ENCODE measurements around the gene TECTA. TPM values are rescaled to one million over a fixed set of nuclear protein-coding genes. Genes with fewer than 3 reads are reported as not detected.

TECTA gene
- total and polyA plus RNA-seq, 2 of the 8 experiments (the other 6 are each of a cell fraction or from before 2014, with no cell fraction given), result 0.59 to 1.0 TPM

DNA sequence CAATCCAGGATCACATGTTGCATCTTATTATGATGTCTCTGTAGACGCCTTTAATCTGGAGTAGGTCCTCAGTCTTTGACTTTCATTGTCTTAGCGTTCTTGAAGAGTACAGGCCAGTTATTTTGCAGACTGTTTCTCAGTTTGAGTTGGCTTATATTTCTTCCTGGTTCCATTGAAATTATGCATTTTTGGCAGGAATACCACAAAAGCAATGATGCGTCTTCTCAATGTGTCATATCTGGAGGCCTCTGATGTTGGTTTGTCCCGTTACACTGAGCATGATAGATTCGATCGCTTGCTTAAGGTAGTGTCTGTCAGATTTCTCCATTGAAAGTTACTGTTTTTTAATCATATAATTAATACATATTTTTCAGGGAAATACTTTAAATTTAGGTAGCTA is 30.6 kb downstream of the TECTA start:
- no peaks in the 10 kb centered on the region for H4K20me1 ChIP-seq (replicated peaks in 1 of 2; ENCODE audit: control insufficient read depth in 1 of 2, insufficient read depth in 2 of 2, low read length in 2 of 2)
- H4K8ac ChIP-seq (ENCODE audit: extremely low read depth, insufficient read depth, low read length), result no peak overlapping the region
- no peaks in the 10 kb centered on the region for H3K27me3 ChIP-seq (replicated peaks in 1 of 4; ENCODE audit: control insufficient read depth in 3 of 4, extremely low read depth in 1 of 4, insufficient read depth in 3 of 4, low read length in 3 of 4)
- no peak overlapping the region for H3K4me2 ChIP-seq (ENCODE audit: insufficient read depth in 1 of 2, low read depth in 2 of 2, low read length in 2 of 2)
- H2BK20ac ChIP-seq (ENCODE audit: low read length), result no peak overlapping the region
- no peak overlapping the region for H2BK120ac ChIP-seq (replicated peaks; ENCODE audit: low read depth, low read length)
- H3K18ac ChIP-seq (ENCODE audit: extremely low read depth, low read length), result no peak overlapping the region
- FAIRE-seq, result no peak
- H2BK12ac ChIP-seq (ENCODE audit: low read depth, low read length), result no peak overlapping the region
- no peak for DNase-seq (ENCODE audit: low read depth in 1 of 2, low spot score in 2 of 2)
- no peaks in the 10 kb centered on the region for H3K4me1 ChIP-seq (replicated peaks in 1 of 4; ENCODE audit: control insufficient read depth in 3 of 4, insufficient read depth in 4 of 4, low read length in 3 of 4)
- no peak overlapping the region for H2AK5ac ChIP-seq (ENCODE audit: low read depth, low read length)
- no peak overlapping the region for H2BK15ac ChIP-seq (ENCODE audit: low read length)
- H3K56ac ChIP-seq (replicated peaks; ENCODE audit: insufficient read length, low read depth, low read length), result no peak overlapping the region
- POLR2A ChIA-PET (ENCODE audit: partially characterized antibody), result no interaction called here
- H3K9me3 ChIP-seq (ENCODE audit: insufficient read depth in 2 of 2, low read depth in 1 of 2, low read length in 1 of 2), result no peaks in the 10 kb centered on the region; a peak in 1 of 4 replicates
- no peak overlapping the region for H2BK5ac ChIP-seq (ENCODE audit: low read depth, low read length)
- no peaks in the 10 kb centered on the region for H3K79me2 ChIP-seq (ENCODE audit: control insufficient read depth in 1 of 2, insufficient read depth in 2 of 2, low read length in 2 of 2)
- H3K9ac ChIP-seq (replicated peaks in 1 of 4; ENCODE audit: extremely low read depth in 1 of 4, low read depth in 3 of 4, low read length in 3 of 4), result no peak overlapping the region
- H3K23ac ChIP-seq (ENCODE audit: insufficient read length), result no peak overlapping the region
- no peaks in the 10 kb centered on the region for H3K36me3 ChIP-seq (ENCODE audit: control insufficient read depth in 2 of 4, insufficient read depth in 4 of 4, low read length in 3 of 4)
- no peak overlapping the region for H4K5ac ChIP-seq (ENCODE audit: insufficient read length, low read depth, low read length)
- no peak overlapping the region for H3K27ac ChIP-seq (ENCODE audit: low read depth, low read length)
- CTCF ChIA-PET (ENCODE audit: partially characterized antibody), result interaction anchor here (1.2 to 1.7 kb wide), 2 partner anchors 10 to 63 kb away, joined by 6 to 8 read pairs; no protein-coding TSS in a partner anchor
- TF ChIP-seq EP300 (IDR thresholded peaks at IDR 0.05; ENCODE audit: borderline replicate concordance in 1 of 2, low read depth in 2 of 2, low read length in 2 of 2), result no peak
- no peak for TF ChIP-seq GABPA (IDR thresholded peaks at IDR 0.05; ENCODE audit: borderline replicate concordance, insufficient read depth, low read length)
- TF ChIP-seq TBP (IDR thresholded peaks at IDR 0.05; ENCODE audit: low read depth, low read length), result no peak
- TF ChIP-seq, protein P1, sequence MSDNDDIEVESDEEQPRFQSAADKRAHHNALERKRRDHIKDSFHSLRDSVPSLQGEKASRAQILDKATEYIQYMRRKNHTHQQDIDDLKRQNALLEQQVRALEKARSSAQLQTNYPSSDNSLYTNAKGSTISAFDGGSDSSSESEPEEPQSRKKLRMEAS (IDR thresholded peaks at IDR 0.05), result no peak
- no peak for TF ChIP-seq RBBP5 (IDR thresholded peaks at IDR 0.05; ENCODE audit: borderline replicate concordance, low read depth, low read length)
- TF ChIP-seq USF2 (IDR thresholded peaks at IDR 0.05; ENCODE audit: low read length), result no peak
- 90% methylated on average over 6 of the region's 6 CpGs; no CpG with 5 or more reads in 1 of the 2 experiments for WGBS, 2 experiments (ENCODE audit: extremely low coverage in 1 of 2, insufficient coverage in 1 of 2, insufficient read length in 1 of 2, insufficient replicate concordance in 2 of 2, low coverage in 1 of 2, low lambda C conversion rate in 2 of 2, missing lambda C conversion rate in 1 of 2)
- H2AFZ ChIP-seq (ENCODE audit: low read length), result no peak overlapping the region
- H3K14ac ChIP-seq (ENCODE audit: insufficient read length), result no peak overlapping the region
- H4K91ac ChIP-seq (replicated peaks; ENCODE audit: insufficient read length, low read length), result no peak overlapping the region
- H3K79me1 ChIP-seq (ENCODE audit: low read depth, low read length), result no peaks in the 10 kb centered on the region
- no peaks in the 10 kb centered on the region for H3K23me2 ChIP-seq (ENCODE audit: low read depth, low read length)
- no peak overlapping the region for H3K4ac ChIP-seq (replicated peaks; ENCODE audit: insufficient read length, low read depth, low read length)
- H3K4me3 ChIP-seq (ENCODE audit: extremely low read depth in 1 of 4, insufficient read depth in 2 of 4, low read depth in 3 of 4, low read length in 4 of 4), result no peak overlapping the region

Data from H1 (cell line).